ENCODE results near the gene SYCE1.

DNA sequence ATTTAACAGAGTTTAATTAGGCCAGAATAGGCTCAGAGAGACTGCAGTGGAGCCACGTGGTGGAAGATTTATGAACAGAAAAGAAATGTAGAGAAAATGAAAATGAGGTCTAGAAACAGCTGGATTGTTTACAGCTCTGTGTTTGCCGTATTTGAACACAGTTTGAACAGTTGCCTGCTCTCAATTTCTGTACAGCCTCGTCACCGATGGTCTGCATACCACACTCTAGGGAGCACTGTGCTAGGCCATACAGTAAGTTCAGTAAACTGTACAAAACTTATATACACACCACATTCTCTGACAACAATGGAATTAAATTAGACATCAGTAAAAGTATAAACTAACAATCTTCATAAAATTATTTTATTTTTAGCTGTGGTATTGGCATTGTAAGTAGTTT lies 49.3 kb downstream of the SYCE1 start:
- TF ChIP-seq, protein P1, sequence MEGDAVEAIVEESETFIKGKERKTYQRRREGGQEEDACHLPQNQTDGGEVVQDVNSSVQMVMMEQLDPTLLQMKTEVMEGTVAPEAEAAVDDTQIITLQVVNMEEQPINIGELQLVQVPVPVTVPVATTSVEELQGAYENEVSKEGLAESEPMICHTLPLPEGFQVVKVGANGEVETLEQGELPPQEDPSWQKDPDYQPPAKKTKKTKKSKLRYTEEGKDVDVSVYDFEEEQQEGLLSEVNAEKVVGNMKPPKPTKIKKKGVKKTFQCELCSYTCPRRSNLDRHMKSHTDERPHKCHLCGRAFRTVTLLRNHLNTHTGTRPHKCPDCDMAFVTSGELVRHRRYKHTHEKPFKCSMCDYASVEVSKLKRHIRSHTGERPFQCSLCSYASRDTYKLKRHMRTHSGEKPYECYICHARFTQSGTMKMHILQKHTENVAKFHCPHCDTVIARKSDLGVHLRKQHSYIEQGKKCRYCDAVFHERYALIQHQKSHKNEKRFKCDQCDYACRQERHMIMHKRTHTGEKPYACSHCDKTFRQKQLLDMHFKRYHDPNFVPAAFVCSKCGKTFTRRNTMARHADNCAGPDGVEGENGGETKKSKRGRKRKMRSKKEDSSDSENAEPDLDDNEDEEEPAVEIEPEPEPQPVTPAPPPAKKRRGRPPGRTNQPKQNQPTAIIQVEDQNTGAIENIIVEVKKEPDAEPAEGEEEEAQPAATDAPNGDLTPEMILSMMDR (IDR thresholded peaks at IDR 0.05), result peak in 1 of 4 donors; percentile 9
- TF ChIP-seq POLR2A (IDR thresholded peaks at IDR 0.05), result no peak
